ENCODE measurements around the gene ATP1B2.
A peak's percentile ranks its signal among the peaks of the same experiment; 100 is the strongest.
"Not testable (repeated sequence)": the region's sequence is repeated elsewhere in the genome, so short reads cannot be mapped to it uniquely, and the experiment has no call there.

The ATP1B2 gene, protein sequence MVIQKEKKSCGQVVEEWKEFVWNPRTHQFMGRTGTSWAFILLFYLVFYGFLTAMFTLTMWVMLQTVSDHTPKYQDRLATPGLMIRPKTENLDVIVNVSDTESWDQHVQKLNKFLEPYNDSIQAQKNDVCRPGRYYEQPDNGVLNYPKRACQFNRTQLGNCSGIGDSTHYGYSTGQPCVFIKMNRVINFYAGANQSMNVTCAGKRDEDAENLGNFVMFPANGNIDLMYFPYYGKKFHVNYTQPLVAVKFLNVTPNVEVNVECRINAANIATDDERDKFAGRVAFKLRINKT

GRCh38 chr17:7650509-7651096 lies at the start of gene ATP1B2:
Gene ATP1B2 (plus strand): TSS chr17:7650926. CDS start chr17:7651519, 593 bp downstream.
- DNase-seq (ENCODE audit: low read depth), result peak; percentile 61

GRCh38 chr17:7606280-7606679 lies 44.4 kb upstream of the ATP1B2 start:
- no peak for DNase-seq (ENCODE audit: low read depth)

DNA sequence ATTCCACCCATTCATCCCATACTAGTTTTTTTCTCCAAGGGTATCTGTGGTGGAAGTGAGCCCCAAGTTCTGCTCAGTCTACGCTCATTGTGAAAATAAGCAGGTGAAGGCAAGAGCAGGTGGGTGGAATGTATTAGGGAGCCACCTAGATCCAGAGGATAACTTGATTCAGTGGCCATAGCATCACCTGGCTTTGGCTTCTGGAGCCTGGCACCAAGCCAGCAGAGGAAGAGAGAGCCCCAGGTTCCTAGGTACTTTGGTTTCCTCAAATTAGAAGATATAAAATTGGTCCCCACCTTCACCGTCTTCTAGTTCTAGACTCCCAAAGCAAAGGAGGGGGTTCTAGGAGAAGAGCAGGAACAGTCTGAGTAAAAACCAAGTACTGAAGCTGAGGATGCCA lies 40.1 kb upstream of the ATP1B2 start:
- no peak for DNase-seq (ENCODE audit: low read depth)

GRCh38 chr17:7611635-7612293 lies 39.0 kb upstream of the ATP1B2 start:
- no peak for DNase-seq (ENCODE audit: low read depth)

DNA sequence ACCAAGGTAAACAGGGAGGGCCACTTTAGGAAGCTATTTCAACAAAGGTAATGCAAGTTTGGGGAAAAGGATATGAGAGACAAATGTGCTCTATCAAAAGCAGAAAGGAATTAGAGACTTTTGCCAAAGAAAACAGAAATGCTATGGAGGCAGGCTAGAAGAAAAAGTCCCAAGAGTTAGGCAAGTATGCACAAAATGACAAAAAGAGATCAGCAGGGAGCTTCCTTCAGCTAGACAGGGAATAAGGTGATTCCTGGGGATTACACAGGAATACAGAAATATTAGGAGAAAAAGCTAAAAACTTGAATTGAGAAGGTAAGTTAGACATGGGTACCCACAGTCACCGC lies 38.5 kb upstream of the ATP1B2 start:
- DNase-seq (ENCODE audit: low read depth), result no peak

DNA sequence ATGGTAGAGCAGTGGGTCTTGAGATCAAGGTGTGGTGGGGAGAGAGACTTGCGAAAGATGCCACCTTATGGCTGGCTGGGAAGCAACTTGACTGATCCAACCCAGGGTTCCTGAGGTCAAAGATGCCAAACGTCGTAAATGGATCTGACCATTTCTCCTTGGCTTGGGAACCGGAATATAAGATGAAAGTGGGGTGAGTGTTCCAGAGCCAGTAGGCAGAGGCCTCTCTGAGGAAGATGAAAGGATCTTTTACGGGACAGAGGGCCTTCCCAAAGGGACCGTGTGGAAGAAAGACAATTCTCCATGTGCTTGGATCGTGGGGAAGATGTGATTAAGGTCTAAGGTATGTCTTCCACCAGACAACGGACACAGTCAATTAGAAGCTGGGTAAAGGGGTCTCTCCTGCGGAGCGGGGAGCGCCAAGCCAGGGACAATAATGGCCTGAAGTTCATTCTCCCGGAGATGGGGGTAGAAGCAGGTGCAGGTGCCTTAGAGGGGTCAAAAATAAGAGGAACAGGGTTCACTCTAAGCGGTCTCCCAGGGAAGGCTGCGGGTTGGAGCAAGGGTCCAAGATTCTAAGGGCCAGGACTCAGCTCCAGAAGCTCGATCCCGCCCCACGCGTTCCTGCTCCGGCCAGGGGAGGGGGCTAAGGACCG lies 36.8 kb upstream of the ATP1B2 start:
- no peak for DNase-seq (ENCODE audit: low read depth)

DNA sequence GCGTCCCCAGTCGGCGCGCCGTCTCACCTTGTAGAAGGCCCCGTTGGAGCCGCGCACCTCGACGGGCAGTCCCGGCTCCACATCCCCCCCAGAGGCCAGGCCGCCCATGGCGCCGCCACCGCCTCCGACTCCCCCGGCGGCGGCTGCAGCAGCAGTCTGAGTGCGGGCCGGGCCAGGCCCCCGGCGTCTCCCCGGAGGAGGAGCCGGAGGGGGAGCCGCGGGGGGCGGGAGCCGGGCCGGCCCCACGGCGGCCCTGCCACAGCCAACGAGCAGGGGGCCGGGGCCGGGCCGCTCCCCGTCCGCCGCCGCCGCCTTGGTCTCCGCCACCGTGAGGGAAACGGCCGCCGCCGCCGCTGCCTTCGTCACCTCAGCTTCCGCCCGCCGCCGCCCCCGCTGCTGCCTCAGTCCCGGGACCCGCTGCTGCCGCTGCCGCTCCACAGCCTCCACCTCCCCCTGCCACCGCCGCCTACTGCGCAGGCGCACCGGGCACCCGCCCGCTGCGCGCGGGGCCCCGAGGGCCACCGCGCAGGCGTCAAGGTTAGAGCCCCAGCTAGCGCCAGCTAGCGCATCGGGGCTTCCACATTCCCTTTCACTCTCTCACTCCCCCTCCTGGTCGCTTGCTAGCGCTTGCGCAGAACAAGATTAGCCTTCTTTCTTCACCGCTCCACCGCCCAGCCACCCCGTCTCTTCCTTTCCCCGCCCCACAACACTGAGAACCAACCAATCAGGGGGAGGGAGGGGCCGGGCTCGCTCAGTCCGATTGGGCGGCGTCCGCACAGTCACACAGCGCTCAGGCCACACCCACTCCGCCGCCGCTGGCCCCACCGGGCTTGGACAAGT lies 36.1 kb upstream of the ATP1B2 start, which contains the start of gene FXR2:
Gene FXR2, minus strand, starts transcription at position 473 of the 840 bp plus-strand sequence. Its CDS starts 365 bp downstream, at position 108.
- DNase-seq (ENCODE audit: low read depth), result peak; percentile 96

- no peak for DNase-seq (ENCODE audit: low read depth)
Observed at GRCh38 chr17:7615265-7615747, 35.4 kb upstream of the ATP1B2 start.

DNA sequence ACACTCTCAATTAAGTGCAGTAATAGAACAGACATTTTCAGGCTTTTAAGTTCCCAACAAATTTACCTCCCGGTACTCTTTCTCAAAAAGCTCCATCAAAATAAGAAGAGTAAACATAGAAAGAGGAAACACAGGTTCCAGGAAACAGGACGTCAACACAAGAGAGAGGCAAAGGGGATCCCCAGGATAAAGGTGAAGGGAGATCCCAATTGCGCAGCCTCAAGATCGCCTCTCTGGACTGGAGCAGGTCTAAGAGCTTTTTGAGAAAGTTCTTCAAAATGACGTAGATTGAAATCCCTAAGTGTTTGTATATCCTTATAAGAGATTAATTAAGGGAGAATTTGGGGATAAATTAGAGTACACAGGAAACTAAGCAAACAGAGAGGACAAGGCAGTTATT lies 32.1 kb upstream of the ATP1B2 start:
- no peak for DNase-seq (ENCODE audit: low read depth)

GRCh38 chr17:7620835-7621234 lies 29.9 kb upstream of the ATP1B2 start:
- no peak for DNase-seq (ENCODE audit: low read depth)

GRCh38 chr17:7623661-7624060 lies 27.1 kb upstream of the ATP1B2 start:
- DNase-seq (ENCODE audit: low read depth), result no peak

- not testable (repeated sequence) for DNase-seq (ENCODE audit: low read depth)
Observed at GRCh38 chr17:7625749-7626148, 25.0 kb upstream of the ATP1B2 start.

- DNase-seq (ENCODE audit: low read depth), result no peak
Observed at GRCh38 chr17:7626307-7626706, 24.4 kb upstream of the ATP1B2 start.

- no peak for DNase-seq (ENCODE audit: low read depth)
Observed at GRCh38 chr17:7626956-7627249, 23.8 kb upstream of the ATP1B2 start.

DNA sequence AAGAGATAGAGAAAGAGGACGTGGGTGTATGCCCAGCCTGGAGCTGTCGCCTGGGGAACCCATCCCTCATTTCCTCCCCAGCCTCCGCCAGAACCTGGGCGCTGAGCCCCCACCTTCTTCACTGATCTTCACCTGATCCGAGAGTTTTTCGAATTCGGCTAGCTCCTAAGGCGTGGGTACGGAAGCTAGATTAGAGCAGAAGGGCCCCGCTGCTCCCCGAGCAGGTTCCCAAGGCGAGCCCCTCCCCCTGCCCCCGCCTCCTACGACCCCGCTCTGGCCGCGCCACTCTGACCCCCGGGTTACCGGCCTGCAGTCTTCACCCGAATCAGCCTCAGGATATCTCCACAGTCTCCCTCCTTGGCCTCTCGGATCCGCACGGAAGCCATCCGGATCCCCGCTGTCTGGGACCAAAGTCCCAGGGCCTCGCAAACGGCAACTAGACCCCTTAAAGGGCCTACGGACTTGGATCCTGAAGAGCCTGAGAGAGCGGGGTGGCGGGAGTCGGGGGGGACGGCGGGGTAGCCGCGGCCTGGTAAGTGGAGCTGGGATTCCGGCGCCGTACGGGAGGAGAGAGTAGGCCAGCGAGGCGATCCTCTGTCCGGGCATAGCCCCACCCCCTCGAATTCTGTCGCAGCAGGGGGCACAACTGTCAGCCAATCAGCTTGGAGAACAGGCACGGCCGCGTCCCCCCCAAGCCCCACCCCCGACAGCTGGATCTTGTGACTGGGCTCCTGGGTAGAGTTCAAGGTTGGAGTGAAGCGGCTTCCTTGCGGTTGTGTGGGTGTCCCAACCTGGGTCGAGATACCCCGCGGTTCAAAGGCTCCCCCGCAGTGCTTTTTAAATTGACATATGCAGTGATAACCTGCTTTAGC lies 23.2 kb upstream of the ATP1B2 start, which contains the start of gene SAT2:
Gene SAT2, minus strand, starts transcription at position 572 of the 872 bp plus-strand sequence. Its CDS starts 186 bp downstream, at position 386.
- peak; percentile 78 for DNase-seq (ENCODE audit: low read depth)

- DNase-seq (ENCODE audit: low read depth), result no peak
Observed at GRCh38 chr17:7629939-7630571, 20.7 kb upstream of the ATP1B2 start, which contains the start of gene SHBG. Gene SHBG (plus strand): TSS chr17:7630135. CDS start chr17:7630173, 38 bp downstream.

DNA sequence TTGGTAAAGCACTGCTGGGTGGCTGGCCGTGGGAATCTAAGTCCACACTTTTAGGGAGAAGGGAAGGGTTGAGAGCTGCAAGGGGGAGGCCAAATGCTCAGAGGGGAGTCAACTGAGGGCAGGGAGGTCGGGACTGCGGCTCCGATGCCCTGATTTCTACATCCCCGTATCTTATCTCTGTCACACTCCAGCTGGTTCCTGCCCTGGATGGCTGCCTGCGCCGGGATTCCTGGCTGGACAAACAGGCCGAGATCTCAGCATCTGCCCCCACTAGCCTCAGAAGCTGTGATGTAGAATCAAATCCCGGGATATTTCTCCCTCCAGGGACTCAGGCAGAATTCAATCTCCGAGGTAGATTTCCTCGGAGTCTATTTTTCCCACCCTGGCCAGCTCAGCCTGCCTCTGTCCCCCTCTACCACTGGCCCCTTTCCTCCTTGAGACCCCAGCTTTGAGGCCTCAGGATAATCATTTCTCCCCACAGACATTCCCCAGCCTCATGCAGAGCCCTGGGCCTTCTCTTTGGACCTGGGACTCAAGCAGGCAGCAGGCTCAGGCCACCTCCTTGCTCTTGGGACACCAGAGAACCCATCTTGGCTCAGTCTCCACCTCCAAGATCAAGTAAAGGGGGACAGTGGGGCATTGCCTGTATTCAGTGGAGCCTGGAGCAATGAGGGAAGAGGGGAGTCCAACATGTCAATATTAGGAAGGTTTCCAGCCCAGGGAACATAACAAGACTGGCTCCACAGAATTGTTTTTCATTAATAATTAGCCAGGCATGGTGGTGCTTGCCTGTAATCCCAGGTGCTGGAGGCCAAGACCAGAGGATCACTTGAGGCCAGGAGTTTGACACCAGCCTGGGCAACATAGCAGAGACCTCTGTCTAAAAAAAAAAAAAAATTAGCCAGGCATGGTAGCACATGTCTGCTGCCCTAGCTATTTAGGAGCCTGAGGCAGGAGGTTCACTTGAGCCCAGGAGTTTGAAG lies 19.0 kb upstream of the ATP1B2 start:
- no peak for DNase-seq (ENCODE audit: low read depth)

GRCh38 chr17:7632492-7632894 lies 18.2 kb upstream of the ATP1B2 start:
- DNase-seq (ENCODE audit: low read depth), result no peak

- no peak for DNase-seq (ENCODE audit: low read depth)
Observed at GRCh38 chr17:7633093-7633492, 17.6 kb upstream of the ATP1B2 start.

Measured in stimulated activated CD8-positive, alpha-beta memory T cell treated with anti-CD3 and anti-CD28 coated beads, Interleukin-12 subunit alpha, Interleukin-12 subunit beta, amount 100 ng/mL, for 4 hours (primary cell).